ENCODE results near the gene PSMB11. TPM values are rescaled to one million over a fixed set of nuclear protein-coding genes. Genes with fewer than 3 reads are reported as not detected.
"Not testable (repeated sequence)": the region's sequence is repeated elsewhere in the genome, so short reads cannot be mapped to it uniquely, and the experiment has no call there.

PSMB11 gene
- total RNA-seq, 1 experiment from 2014 or later = not detected

DNA sequence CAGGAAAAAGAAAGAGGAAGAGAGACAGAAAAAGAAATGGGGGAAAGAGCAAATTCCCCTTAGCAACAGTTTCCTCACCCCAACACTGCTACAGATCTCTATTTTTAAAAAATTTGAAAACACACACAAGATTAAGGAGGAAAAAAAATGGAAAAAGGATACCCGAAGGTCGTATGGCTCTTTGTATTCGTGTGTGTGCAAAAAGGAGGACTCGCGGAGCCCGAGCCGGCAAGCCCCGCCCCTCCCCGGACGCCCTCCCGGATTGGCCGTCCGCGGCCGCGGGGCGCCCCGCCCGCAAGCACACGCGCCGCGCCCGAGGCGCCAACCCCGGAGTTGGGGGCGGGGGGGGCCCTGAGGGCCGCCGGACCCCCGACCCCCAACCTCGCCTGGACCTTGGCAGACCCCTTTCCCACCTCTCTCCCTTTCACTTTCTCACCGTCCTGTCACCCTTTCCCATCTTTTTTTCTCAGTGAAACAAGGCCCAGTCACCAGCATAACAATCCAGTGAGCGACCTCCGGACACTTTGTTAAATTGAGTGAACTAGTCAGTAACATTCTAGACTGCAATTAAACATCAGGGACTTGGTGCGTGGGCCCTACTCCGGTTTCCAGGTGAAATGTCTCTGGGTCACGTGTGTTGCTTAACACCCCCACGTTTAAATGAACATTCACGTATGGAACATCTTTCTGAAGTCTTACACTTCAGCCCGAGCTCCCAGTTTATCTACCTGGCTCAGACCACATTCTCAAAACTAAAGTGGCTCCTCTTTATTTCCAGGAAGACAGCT lies 31.9 kb upstream of the PSMB11 start, which contains the start of gene C14orf93:
Gene C14orf93 (minus strand): TSS at position 205 of the 788 bp plus-strand sequence. CDS start 11,120 bp downstream, outside the sequence.
- DNase-seq (ENCODE audit: low read depth) = peak; percentile 70
- in situ Hi-C loops (cut with HindIII; ENCODE audit: low pct_unique_long_range_greater_than_20kb, low sequenced_read_pairs) = no loop called here

DNA sequence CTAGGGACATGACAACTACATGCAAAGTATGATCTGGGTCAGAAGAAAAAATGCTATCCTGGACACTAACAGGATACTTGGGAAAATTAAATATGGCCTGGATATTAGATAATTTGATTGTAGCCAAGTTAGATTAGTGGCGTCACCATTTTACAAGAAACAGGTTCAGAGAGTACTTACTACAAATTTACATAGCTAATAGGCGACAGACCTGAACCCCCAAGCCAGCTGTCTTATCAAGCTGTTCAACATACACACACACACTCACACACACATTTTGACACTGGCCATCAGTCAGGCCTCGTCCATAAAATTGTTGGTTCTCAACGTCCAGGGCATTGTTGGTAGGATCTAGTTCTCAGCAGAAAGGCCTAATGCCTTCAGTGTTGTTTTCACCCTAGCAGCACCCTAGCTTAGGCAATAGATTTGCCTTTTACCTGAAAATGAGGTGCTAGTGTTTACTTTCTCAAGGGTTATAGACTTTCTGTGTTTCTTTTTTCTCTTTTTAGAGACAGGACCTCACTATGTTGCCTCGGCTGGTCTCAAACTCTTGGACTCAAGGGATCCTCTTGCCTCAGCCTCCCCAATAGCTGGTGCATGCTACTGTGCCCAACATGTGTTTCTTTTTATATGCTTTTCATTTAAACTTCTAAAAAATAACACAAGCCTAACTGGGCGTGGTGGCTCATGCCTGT lies 28.8 kb upstream of the PSMB11 start:
- DNase-seq (ENCODE audit: low read depth) = no peak
- in situ Hi-C loops (cut with HindIII; ENCODE audit: low pct_unique_long_range_greater_than_20kb, low sequenced_read_pairs) = no loop called here

GRCh38 chr14:23013749-23014054 lies 28.3 kb upstream of the PSMB11 start:
- DNase-seq (ENCODE audit: low read depth); in situ Hi-C loops (cut with HindIII; ENCODE audit: low pct_unique_long_range_greater_than_20kb, low sequenced_read_pairs): not testable (repeated sequence)

- no peak for DNase-seq (ENCODE audit: low read depth)
- in situ Hi-C loops (cut with HindIII; ENCODE audit: low pct_unique_long_range_greater_than_20kb, low sequenced_read_pairs) = no loop called here
These were observed 26.4 kb upstream of the PSMB11 start for GRCh38 chr14:23015618-23016017.

- in situ Hi-C loops (cut with HindIII; ENCODE audit: low pct_unique_long_range_greater_than_20kb, low sequenced_read_pairs) = no loop called here
- DNase-seq (ENCODE audit: low read depth) = no peak
These were observed 24.9 kb upstream of the PSMB11 start for GRCh38 chr14:23017091-23017490.

- no peak for DNase-seq (ENCODE audit: low read depth)
- in situ Hi-C loops (cut with HindIII; ENCODE audit: low pct_unique_long_range_greater_than_20kb, low sequenced_read_pairs) = no loop called here
These were observed 23.9 kb upstream of the PSMB11 start for GRCh38 chr14:23018107-23018506.

- in situ Hi-C loops (cut with HindIII; ENCODE audit: low pct_unique_long_range_greater_than_20kb, low sequenced_read_pairs) = no loop called here
- no peak for DNase-seq (ENCODE audit: low read depth)
These were observed 21.6 kb upstream of the PSMB11 start for GRCh38 chr14:23020143-23021128.

GRCh38 chr14:23021434-23021833 lies 20.6 kb upstream of the PSMB11 start:
- in situ Hi-C loops (cut with HindIII; ENCODE audit: low pct_unique_long_range_greater_than_20kb, low sequenced_read_pairs) = no loop called here

GRCh38 chr14:23021889-23022442 lies 20.0 kb upstream of the PSMB11 start:
- in situ Hi-C loops (cut with HindIII; ENCODE audit: low pct_unique_long_range_greater_than_20kb, low sequenced_read_pairs) = no loop called here
- no peak for DNase-seq (ENCODE audit: low read depth)

More at GRCh38 chr14:23021434-23021833, 20.6 kb upstream of the PSMB11 start:
- no peak for DNase-seq (ENCODE audit: low read depth)

DNA sequence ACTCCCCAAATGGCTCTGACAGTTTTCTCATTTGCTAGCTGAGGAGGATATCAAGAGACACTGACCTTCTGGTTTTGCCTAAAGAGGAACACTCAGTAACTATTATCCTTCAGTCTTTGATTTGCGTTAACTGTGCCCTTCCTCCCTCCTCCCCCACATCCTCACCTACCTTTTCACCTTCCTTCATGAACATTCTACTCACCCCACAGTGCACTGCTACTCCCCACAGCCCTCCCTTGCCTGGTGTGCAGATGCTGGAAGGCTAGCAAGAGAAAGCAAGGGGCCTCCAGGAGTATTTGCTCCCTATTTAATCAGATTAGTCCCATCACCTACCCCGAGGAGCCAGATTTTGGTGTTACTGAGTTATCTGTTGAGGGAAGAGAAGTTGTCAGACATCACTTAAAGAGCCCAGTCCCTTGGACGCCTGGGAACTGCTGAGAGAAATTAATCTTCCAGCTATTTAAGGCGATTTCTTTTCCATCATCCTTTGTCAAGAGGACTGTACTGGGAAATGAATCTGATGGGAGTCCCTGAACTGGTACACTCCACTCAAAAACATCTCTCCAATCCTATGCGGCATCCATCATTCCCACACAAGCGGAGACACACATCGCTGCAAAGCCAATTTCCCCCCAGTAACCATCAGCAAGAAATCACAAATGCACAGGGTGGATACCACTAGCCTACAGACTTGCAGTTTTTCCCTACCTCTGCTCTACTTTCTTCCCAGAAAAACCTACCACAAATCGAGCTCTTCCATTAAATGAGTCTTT lies 18.8 kb upstream of the PSMB11 start:
- no peak for DNase-seq (ENCODE audit: low read depth)
- in situ Hi-C loops (cut with HindIII; ENCODE audit: low pct_unique_long_range_greater_than_20kb, low sequenced_read_pairs) = no loop called here

DNA sequence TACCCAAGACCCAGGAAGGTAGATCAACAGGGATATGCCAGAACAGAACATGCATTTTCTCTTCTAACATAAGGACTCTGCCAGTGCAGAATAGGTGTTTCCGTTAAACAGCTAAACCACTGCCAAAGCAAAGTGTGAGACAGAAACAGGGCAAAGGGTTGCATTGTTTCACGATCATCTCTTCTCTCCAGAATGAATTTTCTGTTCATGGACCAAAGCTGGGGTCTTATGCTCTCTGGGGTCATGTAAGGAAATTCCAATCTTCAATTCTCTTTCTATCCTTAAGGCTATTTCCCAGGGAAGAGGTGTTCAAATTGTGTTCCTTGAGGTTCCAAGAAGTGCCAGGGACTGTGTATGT lies 18.2 kb upstream of the PSMB11 start:
- DNase-seq (ENCODE audit: low read depth) = no peak
- in situ Hi-C loops (cut with HindIII; ENCODE audit: low pct_unique_long_range_greater_than_20kb, low sequenced_read_pairs) = no loop called here

GRCh38 chr14:23024612-23025075 lies 17.4 kb upstream of the PSMB11 start:
- DNase-seq (ENCODE audit: low read depth) = no peak
- in situ Hi-C loops (cut with HindIII; ENCODE audit: low pct_unique_long_range_greater_than_20kb, low sequenced_read_pairs) = no loop called here

- in situ Hi-C loops (cut with HindIII; ENCODE audit: low pct_unique_long_range_greater_than_20kb, low sequenced_read_pairs) = no loop called here
- peak; percentile 12 for DNase-seq (ENCODE audit: low read depth)
These were observed 16.7 kb upstream of the PSMB11 start for GRCh38 chr14:23025151-23025814.

DNA sequence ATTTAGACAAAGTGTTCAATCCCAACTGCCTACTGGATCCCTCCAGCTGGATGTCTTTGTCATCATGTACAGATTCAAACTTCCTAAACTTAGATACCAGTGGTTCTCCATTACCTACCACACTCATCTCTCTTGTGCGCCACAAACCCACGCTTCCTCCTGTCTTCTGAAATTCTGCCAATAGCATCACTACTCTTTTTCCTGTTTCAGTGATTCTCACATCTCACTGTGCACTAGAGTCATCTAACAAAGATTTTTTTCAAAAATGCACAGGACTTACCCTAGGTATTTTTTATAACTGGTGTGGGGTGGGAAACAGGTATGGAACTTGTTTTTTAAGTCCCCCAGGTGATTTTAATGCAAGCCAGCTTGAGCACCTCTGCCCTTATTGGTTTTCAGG lies 13.2 kb upstream of the PSMB11 start:
- no peak for DNase-seq (ENCODE audit: low read depth)
- in situ Hi-C loops (cut with HindIII; ENCODE audit: low pct_unique_long_range_greater_than_20kb, low sequenced_read_pairs) = no loop called here

GRCh38 chr14:23030936-23031335 lies 11.1 kb upstream of the PSMB11 start:
- no peak for DNase-seq (ENCODE audit: low read depth)
- in situ Hi-C loops (cut with HindIII; ENCODE audit: low pct_unique_long_range_greater_than_20kb, low sequenced_read_pairs) = no loop called here

- in situ Hi-C loops (cut with HindIII; ENCODE audit: low pct_unique_long_range_greater_than_20kb, low sequenced_read_pairs) = no loop called here
- no peak for DNase-seq (ENCODE audit: low read depth)
These were observed 8.7 kb upstream of the PSMB11 start for GRCh38 chr14:23033251-23033727.

Measured in Caki2 (cell line).